Fibroblast of skin of left biceps (primary cell): Measurements from ENCODE around the gene AQP10.
"Not testable (repeated sequence)": the region's sequence is repeated elsewhere in the genome, so short reads cannot be mapped to it uniquely, and the experiment has no call there.

ENCODE experiments used
- DNase-seq, 2 experiments: peaks; one replicate each; pipeline ENCODE4 v3.0.0-alpha.2; 2013; ENCODE audit warnings: low read depth in 2 of 2

AQP10 gene

DNA sequence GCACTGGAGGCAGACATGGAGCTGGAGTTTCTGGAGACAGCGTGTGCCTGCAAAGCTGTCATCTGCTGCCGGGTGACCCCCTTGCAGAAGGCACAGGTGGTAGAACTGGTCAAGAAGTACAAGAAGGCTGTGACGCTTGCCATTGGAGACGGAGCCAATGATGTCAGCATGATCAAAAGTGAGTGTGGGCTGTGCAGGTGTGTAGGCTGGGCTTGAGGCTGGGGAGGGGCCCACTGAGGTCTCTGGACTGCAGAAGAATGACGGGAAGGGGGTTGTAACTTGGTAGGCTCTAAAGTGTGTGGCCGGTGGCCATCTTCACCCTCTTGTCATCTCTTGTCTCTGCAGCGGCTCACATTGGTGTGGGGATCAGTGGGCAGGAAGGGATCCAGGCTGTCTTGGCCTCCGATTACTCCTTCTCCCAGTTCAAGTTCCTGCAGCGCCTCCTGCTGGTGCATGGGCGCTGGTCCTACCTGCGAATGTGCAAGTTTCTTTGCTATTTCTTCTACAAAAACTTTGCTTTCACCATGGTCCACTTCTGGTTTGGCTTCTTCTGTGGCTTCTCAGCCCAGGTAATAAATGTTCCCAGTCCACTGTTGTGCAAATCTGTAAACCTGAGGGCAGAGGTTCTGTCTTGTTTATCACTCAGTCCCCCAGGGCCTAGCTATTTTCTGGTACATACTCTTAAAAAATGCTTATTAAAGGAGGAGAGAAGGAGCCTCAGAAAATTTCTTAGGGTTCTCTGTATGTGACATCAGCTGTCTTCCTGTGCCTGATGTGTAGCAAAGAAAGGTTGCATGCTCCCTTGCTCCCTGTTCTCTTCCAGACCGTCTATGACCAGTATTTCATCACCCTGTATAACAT is 24.3 kb downstream of the AQP10 start:
- DNase-seq, result no peak

- no peak for DNase-seq
These were observed 25.5 kb downstream of the AQP10 start for GRCh38 chr1:154346276-154346917.

DNA sequence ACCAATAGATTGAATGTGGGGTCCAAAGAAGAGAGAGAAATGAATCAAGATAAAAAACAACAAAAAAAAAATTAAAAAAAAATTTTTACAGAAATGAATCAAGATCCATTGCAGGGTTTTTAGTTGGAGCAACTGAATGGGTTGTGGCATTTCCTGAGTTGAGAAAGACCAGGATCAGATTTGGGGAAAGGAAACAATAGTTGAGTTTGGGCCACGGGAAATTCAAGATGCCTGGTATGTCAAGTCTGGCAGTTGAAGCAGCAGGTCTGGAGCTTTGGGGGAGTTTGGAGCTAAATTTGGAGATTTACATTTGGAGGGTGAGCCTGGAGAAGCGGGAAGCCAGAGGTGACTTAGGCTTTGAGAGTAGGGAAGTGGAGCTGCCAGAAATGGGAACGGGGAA is 27.1 kb downstream of the AQP10 start:
- no peak for DNase-seq

DNA sequence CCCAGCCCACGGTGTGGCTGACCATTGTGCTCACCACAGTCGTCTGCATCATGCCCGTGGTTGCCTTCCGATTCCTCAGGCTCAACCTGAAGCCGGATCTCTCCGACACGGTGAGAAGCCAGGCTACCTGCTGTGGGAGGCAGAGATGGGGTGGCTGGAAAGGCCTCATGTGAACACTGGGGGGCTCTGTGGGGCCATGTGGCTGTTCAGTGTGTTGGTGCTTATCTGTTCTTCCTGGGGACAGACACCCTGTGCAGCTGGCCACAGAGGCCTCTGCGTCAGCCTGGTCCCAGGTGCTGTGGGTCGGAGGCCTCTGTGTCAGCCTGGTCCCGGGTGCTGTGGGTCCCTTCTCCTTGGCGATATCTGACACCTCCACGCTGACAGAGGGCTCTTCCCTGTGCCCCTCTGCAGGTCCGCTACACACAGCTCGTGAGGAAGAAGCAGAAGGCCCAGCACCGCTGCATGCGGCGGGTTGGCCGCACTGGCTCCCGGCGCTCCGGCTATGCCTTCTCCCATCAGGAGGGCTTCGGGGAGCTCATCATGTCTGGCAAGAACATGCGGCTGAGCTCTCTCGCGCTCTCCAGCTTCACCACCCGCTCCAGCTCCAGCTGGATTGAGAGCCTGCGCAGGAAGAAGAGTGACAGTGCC is 27.7 kb downstream of the AQP10 start:
- no peak for DNase-seq

DNA sequence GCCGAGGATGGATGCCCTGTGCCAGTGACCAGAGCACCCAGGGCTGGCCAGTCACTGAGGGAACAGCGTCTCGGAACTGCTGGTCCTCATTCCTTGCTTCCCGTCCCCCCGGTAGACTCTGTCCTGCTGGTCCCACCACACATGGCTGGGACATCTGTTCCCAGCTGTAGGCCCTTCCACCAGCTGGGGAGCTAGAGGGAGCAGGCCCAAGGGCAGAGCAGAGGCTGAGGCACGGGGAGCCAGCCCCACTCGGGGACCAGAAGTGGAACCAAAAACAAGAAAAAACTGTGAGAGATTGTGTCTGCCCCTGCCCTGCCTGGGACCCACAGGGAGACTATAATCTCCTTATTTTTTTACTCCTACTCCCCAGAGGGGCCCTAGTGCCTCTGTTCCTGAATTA is 28.2 kb downstream of the AQP10 start:
- no peak for DNase-seq

- DNase-seq, result no peak
These were observed 29.5 kb downstream of the AQP10 start for GRCh38 chr1:154350383-154350782.

DNA sequence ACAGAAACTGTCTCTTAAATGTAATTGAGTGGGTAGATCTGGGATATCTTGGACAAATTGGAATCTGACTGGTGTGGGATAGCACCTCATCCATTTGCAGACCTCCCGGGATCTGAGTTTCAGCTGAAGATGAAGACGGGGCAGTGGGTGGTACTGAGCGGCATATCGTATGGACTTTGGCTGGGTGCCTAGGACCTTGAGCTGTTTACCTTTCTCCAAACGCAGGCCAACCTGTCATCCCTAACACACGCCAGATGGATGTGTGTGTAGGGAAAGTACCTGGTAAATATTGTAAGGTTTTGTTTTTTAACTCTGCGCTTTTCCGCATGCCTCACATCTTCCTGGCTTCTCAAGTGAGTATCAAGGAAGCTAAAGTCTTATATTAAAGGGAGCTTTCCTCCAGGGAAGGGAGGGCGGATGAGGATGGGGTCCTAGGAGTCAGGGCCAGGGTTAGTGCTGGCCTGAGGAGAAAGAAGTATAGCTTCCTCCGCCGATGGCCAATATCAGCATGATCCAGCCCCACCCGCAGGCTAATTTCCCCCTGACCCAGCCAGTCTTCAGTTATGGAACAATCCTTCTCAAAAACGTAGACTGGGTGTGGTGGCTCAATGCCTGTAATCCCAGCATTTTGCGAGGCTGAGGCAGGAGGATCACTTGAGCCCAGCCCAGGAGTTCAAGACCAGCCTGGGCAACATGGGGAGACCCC is 30.6 kb downstream of the AQP10 start:
- no peak for DNase-seq

- DNase-seq, result no peak
These were observed 31.3 kb downstream of the AQP10 start for GRCh38 chr1:154352245-154352580.

DNA sequence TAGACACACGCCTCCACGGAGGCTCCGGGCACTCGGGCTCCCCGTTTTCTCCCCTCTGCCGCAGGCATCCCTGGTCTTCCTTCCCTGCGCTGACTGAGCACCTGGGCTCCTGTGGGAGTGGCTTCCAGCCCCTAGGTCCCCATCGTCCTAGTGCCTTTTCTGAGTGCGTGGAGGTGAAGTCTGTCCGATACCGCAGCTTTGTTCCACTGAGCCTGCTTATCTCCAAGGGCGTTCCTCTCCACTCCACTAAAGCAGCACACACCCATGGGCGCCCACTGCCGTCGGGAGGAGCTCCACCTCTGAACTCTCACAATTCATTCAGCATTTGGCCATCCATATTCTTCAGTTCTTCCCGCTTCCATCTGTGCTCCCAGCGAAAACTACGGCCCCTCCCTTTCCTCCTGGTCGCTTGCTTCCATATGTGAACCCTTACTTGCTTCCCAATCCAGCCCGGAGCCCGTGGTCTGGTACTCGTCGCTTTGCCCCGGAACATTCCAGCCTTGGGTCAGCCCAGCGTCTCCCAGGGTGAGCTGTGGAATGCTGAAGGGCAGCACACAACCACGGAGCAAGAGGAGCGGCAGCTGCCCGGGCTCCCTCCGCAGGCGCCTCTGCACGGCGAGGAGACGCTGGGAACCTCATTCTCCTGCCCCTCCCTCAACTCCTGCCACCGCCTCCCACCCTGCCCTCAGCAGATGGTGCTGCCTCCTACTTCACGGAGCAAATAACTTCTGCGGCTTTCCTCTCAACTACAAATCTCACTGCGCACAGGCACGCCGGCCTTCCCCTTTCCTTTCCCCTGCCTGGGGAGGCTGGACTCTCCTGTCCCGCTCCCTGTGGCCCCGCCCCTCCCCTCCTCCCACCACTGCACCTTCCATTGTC is 31.9 kb downstream of the AQP10 start:
- DNase-seq, result no peak

DNA sequence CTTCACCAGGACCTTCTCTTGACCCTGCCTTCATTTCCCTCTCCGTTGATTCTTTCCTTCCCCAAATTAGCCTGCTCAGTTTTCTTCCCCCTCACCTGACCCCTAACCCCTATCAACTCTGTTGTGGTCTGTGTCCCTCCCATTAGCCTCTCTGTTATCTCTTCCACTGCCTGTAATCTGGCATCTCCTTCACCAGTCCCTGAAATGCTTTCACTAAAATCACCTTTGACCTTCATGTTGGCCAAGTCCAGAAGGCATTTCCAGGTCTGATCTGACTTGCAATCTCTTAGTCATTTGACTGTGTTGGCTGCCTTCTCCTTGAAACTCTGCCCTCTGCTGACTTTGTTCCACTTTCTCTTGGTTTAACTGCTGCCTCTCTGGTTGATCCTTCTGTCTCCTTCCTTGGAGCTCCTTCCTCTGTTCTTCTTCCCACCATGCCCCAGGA is 32.6 kb downstream of the AQP10 start:
- DNase-seq, result no peak

DNA sequence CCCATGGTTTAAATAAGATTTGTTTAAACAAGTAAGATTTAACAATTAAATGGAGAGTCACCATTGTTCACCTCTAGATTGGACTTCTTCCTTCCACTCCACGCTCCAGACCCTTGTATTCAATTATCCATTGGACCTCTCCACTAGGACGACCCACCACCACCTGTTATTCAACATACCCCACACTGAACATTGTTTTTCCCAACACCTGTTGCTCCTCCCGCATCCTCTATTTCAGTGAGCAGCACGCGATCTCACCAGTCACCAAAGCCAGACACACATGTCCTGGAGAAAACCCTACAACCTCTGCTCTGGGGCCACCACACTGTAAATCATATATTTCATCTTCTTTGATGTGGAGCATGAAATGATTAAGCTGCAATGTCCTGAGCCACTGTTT is 33.1 kb downstream of the AQP10 start:
- DNase-seq, result no peak

DNA sequence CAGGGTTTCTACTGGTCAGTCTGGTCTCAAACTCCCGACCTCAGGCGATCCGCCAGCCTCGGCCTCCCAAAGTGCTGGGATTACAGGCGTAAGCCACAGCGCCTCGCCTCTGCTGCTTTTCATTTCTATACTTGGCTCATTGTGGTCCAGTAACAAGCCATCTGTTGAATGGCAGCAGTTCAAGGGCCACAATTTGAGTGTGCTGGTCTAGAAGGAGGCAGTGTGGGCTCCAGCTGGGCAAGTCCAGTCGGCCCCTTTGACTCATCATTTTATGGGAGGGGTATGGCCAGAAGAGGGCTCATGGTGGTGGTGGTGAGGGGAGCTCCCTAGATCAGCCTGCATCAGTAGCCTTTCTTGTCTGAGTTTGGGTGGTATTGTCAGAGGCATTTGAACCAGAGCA is 37.6 kb downstream of the AQP10 start:
- no peak for DNase-seq

- DNase-seq, result no peak
These were observed 39.4 kb downstream of the AQP10 start for GRCh38 chr1:154360288-154360687.

DNA sequence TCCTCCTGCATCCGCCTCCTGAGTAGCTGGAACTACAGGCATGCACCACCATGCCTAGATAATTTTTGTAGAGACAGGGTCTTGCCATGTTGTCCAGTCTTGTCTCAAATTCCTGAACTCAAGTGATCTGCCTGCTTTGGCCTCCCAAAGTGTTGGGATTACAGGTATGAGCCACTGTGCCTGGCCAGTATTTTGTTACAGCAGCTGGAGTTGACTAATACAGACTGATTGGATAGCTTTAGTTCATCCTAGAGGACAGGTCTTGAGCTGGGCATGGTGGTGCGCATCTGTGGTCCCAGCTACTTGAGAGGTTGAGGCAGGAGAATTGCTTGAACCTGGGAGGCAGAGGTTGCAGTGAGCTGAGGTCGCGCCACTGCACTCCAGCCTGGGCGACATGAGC is 40.0 kb downstream of the AQP10 start:
- not testable (repeated sequence) for DNase-seq

DNA sequence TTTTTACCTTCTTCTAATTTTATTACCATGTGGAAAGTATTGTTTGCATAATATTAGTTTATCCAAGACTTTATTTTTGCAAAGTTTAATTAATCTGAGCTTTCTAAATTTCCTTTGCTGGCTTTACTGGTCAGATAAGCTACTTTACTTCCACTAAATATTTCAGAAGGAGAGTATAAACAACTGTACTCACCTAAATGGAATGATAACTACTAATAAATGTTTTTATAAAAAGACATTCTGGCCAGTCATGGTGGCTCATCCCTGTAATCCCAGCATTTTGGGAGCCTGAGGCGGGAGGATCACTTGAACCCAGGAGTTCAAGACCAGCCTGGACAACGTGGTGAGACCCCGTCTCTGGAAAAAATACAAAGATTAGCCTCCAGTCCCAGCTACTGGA is 40.5 kb downstream of the AQP10 start:
- DNase-seq, result no peak

DNA sequence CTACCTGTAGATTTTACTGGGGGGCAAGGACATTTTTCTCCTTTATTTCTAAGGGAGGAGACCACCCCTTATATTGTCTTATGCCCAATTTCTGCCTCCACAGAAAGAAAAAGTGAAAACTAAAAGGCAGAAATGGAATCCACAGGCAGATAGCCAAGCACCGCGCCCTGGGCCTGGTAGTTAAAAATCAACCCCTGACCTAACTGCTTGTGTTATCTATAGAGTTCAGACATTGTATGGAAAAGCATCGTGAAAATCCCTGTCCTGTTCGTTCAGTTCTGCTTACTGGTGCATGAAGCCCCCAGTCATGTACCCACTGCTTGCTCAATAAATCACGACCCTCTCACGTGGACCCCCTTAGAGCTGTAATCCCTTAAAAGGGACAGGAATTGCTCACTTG is 50.5 kb downstream of the AQP10 start:
- no peak for DNase-seq

DNA sequence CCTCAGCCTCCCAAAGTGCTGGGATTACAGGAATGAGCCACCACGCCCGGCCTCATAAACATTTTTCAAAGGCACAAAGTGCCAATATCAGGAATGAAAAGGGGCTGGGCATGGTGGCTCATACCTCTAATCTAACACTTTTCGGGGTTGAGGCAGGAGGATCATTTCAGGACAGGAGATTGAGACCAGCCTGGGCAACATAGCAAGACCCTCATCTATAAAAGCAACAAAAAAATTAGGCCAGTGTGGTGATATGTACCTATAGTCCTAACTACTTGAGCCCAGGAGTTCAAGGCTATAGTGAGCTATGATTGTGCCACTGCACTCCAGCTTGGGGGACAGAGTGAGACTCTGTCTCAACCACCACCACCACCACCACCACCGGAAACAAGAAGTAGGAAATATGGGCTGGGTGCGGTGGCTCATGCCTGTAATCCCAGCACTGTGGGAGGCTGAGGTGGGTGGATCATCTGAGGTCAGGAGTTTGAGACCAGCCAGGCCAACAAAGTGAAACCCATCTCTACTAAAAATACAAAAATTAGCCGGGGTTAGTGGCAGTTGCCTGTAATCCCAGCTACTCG is 53.0 kb downstream of the AQP10 start:
- DNase-seq, result not testable (repeated sequence)
